SU-DHL-6 (cell line): ENCODE measurements around the gene IFIT2.

Source experiments
- CTCF ChIP-seq: fragments of 200-600 bp; sonication (generic); IDR thresholded peaks from one replicate; pipeline ENCODE4 v1.5.1; 2017; ENCODE audit warnings: antibody characterized with exemption, mild to moderate bottlenecking, low read length, moderate library complexity; ENCODE audit not compliant: insufficient read depth, poor library complexity, severe bottlenecking
- EZH2phosphoT487 ChIP-seq: fragments of 200-600 bp; sonication (generic), shearing (Covaris generic); conservative IDR thresholded peaks from 2 replicates; pipeline ENCODE4 v1.6.1; 2018; ENCODE audit warnings: mild to moderate bottlenecking, antibody characterized with exemption, low read length, moderate library complexity, mixed read lengths

- TF ChIP-seq CTCF (no peak), EZH2phosphoT487 (no peak)
These were observed 22.9 kb upstream of the IFIT2 start for GRCh38 chr10:89278900-89279392.
